Jurkat, Clone E6-1 (cell line): Measurements from ENCODE around the gene MYOG.

Source experiments
- DNase-seq: peaks from one replicate; pipeline ENCODE4 v3.0.0-alpha.2; 2011; ENCODE audit warnings: low read depth, low spot score
- H3K4me3 ChIP-seq: 2 replicates; pipeline ENCODE4 v1.5.1; 2011; ENCODE audit warnings: mild to moderate bottlenecking, low read length, control low read depth, moderate library complexity

Gene MYOG

DNA sequence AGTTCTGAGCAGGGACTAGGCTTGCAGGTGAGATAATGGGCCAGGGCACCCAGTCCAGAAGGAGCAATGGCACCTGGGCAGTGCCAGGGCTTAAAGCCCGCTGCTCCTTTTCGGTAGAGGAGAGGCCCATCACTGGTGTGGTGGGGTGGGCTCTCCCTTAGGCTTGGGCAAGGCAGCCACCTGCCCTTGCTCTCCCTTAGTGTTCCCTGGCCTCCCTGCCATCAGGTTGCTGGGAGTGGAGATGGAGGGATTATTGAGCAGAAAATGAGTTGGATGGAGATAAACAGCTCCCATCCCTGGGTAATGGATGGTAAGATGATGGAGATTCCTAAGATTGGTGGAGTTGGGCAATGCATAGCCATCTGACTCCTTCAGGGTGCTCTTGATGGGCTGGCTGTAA lies 7.9 kb downstream of the MYOG start:
- DNase-seq: no peak
- H3K4me3 ChIP-seq: no peak overlapping the region

DNA sequence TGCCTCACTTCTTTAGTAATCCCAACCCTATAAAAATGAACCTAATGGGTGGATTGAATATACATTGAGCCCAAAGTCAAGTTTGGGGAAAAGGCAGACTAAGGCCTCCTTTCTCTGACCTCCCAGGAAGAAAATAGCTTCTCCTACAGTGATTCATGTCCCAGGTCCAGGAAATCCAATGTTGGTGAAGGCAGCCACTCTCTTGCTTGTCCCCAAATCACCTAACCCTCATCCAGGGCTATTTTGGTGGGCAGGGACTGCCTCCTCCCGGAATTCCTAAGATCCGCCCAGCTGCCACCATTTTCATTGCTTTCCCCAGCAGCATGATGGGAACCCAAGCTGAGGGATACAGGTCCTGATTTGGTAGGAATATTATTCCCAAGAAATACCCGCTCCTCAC lies 8.4 kb downstream of the MYOG start:
- H3K4me3 ChIP-seq: no peak overlapping the region
- no peak for DNase-seq

DNA sequence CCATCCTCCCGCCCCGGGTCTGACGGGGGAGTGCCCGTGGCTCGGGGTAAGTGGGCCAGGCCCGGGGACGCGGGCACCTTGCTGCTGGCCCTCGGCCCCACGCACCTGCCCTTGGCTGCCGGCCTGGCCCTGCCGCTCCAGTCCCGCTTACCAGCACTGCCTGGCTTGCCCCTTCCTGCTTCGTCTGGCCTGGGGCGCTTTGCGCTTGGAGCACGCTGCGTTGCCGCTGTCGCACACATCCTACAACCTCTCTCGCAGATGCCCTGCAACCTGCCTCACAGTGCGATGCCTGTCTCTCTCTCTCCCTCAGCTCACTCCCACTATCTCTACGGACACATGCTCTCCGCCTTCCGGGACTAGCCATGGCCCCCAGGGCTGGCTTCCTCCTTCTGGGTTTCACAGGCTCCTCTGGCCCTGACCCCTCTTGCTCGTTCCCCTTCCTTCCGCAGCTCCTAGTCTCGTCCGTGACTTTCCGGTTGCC lies 9.7 kb downstream of the MYOG start:
- no peak overlapping the region for H3K4me3 ChIP-seq
- no peak for DNase-seq

GRCh38 chr1:203075236-203076030 lies 10.4 kb downstream of the MYOG start:
- no peak for DNase-seq
- no peak overlapping the region; the same call in 1 of the 2 replicates for H3K4me3 ChIP-seq

DNA sequence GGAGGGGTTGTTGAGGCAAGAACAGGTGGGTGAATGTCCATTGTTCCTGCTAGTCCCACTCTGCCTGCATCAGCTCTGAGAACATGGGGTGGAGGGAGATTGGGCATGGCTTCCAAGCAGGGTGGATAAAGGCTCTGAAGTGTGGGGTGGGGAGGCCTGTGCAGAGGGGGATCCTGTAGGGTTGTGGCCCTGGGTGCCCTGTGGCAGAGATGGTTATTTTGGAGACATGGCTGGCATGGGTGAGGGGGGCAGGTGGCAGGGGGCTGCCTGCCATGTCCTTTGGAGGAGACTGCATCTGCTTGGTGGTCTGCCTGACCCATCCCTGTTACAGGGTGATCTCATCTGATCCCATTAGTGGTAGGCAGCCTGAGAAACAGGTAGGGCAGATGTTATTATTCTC lies 11.2 kb downstream of the MYOG start:
- DNase-seq: no peak
- H3K4me3 ChIP-seq: no peak overlapping the region

- no peak overlapping the region for H3K4me3 ChIP-seq
- no peak for DNase-seq
Measured at GRCh38 chr1:203073469-203073868, 12.3 kb downstream of the MYOG start.

DNA sequence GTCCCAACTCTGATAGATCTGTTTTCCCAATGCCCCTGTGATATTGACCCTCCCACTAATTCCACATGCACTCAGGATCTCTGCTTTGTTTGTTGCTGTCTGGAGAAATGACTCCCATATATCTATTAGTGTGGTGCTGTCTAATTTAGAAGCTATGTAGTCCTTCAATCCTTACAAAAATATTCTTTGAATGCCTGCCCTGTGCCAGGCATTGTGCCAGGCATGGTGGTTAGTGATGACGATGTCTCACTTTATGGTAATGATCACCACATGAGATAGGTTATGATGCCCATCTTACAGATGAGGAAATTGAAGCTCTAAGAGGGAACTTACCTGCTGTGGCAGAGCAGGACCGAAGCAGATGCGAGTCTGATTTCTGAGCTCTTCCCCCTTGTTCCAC lies 12.9 kb downstream of the MYOG start:
- no peak overlapping the region for H3K4me3 ChIP-seq

DNA sequence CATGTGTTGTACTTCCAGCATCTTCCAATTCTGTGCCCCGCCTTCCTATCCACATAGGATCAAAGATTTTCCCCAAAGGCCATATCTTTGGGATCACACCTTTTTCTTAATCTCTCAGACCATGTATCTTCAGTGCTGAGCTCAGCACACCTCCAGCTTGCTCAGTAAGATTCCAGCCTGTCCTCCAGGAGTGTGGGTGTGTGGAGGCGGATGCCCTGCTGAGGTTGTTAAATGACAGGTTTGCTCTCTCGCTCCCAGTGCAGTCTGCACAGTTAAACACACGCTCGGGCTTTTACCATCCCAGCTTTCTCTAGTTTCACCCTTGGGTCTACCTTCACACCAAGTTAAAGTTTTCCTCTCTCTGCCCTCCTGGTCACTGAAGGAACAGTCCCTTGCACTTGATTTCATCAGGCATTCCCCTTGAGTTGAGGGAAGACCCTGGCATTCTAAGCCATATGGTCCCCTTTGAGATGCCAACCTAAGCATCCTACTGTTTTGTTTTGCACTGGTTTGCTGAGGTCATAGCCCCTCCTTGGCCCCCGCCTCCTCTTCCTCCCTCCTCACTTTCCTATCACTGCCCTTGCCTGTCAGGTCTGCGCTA lies 13.7 kb downstream of the MYOG start:
- no peak for DNase-seq
- no peak overlapping the region for H3K4me3 ChIP-seq

More for the DNA sequence above, 12.9 kb downstream of the MYOG start:
- no peak for DNase-seq

DNA sequence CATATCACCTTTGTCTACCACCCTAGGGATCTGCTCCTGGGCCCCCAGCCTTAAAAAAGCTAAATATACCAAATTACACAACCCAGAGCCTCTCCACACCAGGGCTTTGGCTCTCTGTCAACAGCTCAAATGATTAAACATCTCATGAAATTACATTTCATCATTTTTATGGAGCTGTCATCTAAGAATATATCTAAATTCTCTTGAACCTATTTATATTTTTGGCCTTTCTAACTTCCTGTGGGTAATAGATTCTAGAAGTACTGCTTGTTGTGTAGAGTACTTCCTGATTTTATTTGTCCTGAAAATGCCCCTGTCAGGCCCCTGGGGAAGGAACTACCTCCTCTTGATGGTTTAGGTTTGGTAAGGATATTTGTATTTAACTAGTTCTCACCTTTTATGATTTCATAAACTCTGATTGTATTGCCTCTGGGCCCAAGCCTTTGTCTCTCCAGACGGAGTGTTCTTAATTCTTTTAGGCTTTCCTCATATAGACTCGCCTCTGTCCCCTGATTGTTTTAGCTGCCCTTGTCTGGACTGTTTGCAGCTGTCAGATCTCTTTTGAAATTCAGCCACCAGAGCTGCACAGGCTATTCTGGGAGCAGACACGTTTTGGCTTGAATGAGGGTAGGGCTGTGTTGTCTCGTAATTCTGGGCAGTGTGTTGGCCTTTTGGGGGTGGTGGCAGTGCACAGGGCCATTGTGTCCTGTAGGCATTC lies 16.6 kb downstream of the MYOG start:
- no peak for DNase-seq
- H3K4me3 ChIP-seq: no peak overlapping the region

GRCh38 chr1:203066965-203067364 lies 18.8 kb downstream of the MYOG start:
- no peak for DNase-seq
- H3K4me3 ChIP-seq: no peak overlapping the region

DNA sequence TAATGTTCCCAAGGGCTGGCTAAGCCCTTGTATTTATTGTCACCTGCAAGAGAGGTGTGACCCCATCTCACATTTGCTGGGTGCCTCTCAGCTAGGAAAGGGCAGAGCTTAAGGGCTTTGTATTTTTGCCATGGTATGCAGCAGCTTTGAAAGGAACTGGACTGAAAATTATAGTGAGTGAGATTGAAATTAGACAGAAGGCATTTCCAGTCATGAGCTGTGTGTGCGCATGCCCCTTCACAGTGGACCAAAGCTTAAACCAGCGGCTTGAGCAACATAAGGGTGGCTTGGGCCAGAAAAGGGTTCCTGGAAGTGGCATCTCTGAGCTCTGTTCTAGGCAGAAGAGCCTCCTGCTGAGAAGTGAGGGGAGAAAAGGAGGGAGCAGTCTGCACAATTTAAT lies 19.8 kb downstream of the MYOG start:
- H3K4me3 ChIP-seq: no peak overlapping the region
- DNase-seq: no peak

- no peak for DNase-seq
- no peak overlapping the region for H3K4me3 ChIP-seq
Measured at GRCh38 chr1:203065191-203065590, 20.6 kb downstream of the MYOG start.

DNA sequence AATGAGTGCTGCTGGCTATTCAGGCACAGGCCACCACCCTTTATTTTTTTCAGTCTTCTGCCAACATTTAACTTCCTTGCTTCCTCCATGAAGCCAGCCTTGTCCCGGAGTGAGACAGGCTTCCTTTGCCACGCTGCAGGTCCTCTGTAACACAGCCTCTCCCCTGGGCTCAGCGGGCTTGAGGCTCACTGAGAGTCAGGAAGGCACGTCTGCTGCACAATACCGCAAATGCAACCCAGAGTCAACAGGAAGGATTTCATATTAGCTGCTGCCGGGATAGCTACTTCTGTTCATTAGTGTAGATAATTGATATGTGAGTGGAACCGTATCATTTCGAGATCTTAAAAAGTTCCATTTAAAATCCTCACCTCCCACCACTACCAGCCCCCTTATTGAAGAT lies 22.5 kb downstream of the MYOG start:
- no peak overlapping the region for H3K4me3 ChIP-seq
- no peak for DNase-seq

DNA sequence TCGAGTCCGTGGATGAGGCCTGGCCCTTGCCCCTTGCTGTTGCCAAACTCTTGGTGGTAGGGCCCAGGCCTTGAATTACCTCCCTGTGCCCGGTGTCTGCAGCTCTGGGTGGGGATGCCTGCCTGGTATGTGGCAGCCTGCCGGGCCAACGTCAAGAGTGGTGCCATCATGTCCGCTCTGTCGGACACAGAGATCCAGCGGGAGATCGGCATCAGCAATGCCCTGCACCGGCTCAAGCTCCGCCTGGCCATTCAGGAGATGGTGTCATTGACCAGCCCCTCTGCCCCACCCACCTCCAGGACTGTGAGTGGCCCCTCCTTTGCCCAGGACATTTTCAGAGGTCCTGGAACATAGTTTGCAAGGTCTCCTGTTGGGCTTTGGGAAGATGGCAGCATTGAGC lies 25.7 kb downstream of the MYOG start:
- no peak overlapping the region for H3K4me3 ChIP-seq
- DNase-seq: no peak

DNA sequence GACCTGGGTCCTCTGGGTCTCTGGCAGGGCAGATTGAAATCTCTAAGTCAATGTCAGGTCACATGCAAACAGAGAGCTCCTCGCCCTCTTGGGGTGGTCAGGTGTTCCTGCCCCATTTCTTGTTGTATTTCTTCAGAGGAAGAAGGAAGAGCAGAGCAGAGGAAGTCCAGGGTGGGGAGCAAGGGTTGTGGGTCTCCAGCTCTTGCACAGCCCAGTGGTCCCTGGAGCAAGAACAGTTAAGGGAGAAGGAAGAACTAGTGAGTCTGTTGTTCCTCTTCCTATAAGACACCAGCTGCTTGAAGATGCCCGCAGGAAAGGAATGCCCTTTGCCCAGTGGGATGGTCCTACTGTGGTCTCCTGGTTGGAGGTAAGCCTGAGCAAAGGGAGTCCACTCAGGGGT lies 26.3 kb downstream of the MYOG start:
- no peak overlapping the region for H3K4me3 ChIP-seq
- DNase-seq: no peak

- no peak for DNase-seq
- no peak overlapping the region for H3K4me3 ChIP-seq
Measured at GRCh38 chr1:203058676-203058935, 27.2 kb downstream of the MYOG start.

GRCh38 chr1:203057911-203058675 lies 27.7 kb downstream of the MYOG start:
- no peak for DNase-seq
- no peak overlapping the region for H3K4me3 ChIP-seq

DNA sequence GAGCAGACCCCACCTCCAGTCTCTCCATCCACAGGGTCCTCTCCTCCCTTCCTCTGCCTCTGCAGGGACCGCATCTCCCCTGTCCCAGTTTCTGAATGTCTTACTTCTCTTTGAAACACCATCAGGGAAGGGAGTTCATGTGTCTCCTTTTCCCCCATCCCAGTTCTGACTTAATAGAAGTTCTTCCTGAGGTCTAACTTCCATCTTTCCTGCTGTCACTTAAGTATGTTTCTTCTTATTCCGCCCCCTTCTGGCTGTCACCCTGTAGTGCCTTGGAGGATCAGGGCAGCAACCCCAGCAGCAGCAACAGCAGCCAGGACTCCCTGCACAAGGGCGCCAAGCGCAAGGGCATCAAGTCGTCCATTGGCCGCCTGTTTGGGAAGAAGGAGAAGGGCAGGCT lies 29.3 kb downstream of the MYOG start:
- DNase-seq: no peak
- no peak overlapping the region for H3K4me3 ChIP-seq

- H3K4me3 ChIP-seq: no peak overlapping the region
Measured at GRCh38 chr1:203056012-203056411, 29.8 kb downstream of the MYOG start.

More at GRCh38 chr1:203056012-203056411, 29.8 kb downstream of the MYOG start:
- no peak for DNase-seq
